Daoy (cell line): ENCODE measurements around the gene SPTLC2. TPM values are rescaled to one million over a fixed set of nuclear protein-coding genes. Genes with fewer than 3 reads are reported as not detected.

ENCODE experiments used
- DNase-seq: peaks from one replicate; pipeline ENCODE4 v3.0.0-alpha.2; 2015; ENCODE audit warnings: low read depth
- total RNA-seq: library from RNA; depleted of rRNA; stranded (reverse); fragments of >200 nt; shearing (Covaris generic); gene quantifications from 2 replicates; pipeline ENCODE4 v1.2.3, GENCODE V29; 2014

Gene SPTLC2
- total RNA-seq, 1 experiment from 2014 or later: 19.5 TPM

GRCh38 chr14:77503138-77503537 is 113.3 kb downstream of the SPTLC2 start:
- DNase-seq: no peak

- DNase-seq: no peak
Observed at GRCh38 chr14:77502109-77502782, 114.2 kb downstream of the SPTLC2 start.

- DNase-seq: no peak
Observed at GRCh38 chr14:77498984-77499527, 117.4 kb downstream of the SPTLC2 start.

GRCh38 chr14:77498120-77498979 is 118.1 kb downstream of the SPTLC2 start, which contains the start of gene ISM2:
Gene ISM2 (minus strand): TSS chr14:77498816. CDS start chr14:77498793, 23 bp downstream.
- peak; percentile 50 for DNase-seq

- DNase-seq: no peak
Observed at GRCh38 chr14:77495334-77495733, 121.1 kb downstream of the SPTLC2 start.

- DNase-seq: no peak
Observed at GRCh38 chr14:77491056-77491455, 125.4 kb downstream of the SPTLC2 start.

GRCh38 chr14:77490347-77490986 is 126.0 kb downstream of the SPTLC2 start:
- no peak for DNase-seq

GRCh38 chr14:77489041-77489440 is 127.4 kb downstream of the SPTLC2 start:
- no peak for DNase-seq

- DNase-seq: no peak
Observed at GRCh38 chr14:77488558-77488957, 127.9 kb downstream of the SPTLC2 start.

GRCh38 chr14:77485901-77486678 is 130.3 kb downstream of the SPTLC2 start:
- DNase-seq: peak; percentile 86

- DNase-seq: peak; percentile 22
Observed at GRCh38 chr14:77485256-77485655, 131.2 kb downstream of the SPTLC2 start.

GRCh38 chr14:77482422-77482821 is 134.0 kb downstream of the SPTLC2 start:
- DNase-seq: no peak

GRCh38 chr14:77478796-77479195 is 137.6 kb downstream of the SPTLC2 start:
- no peak for DNase-seq

- no peak for DNase-seq
Observed at GRCh38 chr14:77478029-77478428, 138.4 kb downstream of the SPTLC2 start.

GRCh38 chr14:77475432-77476115 is 140.9 kb downstream of the SPTLC2 start:
- DNase-seq: no peak

- DNase-seq: no peak
Observed at GRCh38 chr14:77474479-77475177, 141.8 kb downstream of the SPTLC2 start.

- DNase-seq: no peak
Observed at GRCh38 chr14:77473921-77474320, 142.5 kb downstream of the SPTLC2 start.

- DNase-seq: no peak
Observed at GRCh38 chr14:77470224-77470870, 146.1 kb downstream of the SPTLC2 start.

- DNase-seq: no peak
Observed at GRCh38 chr14:77469539-77469938, 146.9 kb downstream of the SPTLC2 start.

GRCh38 chr14:77469067-77469505 is 147.4 kb downstream of the SPTLC2 start:
- no peak for DNase-seq
